IMR-90 (cell line): ENCODE measurements around the gene IL11. TPM values are rescaled to one million over a fixed set of nuclear protein-coding genes. Genes with fewer than 3 reads are reported as not detected.

ENCODE experiments used
- ATAC-seq: fragments of 200-7000 bp; cut with Tn5 transposase; 2 replicates; pipeline ENCODE4 v1.9.1; 2020; ENCODE audit warnings: low read depth, mild to moderate bottlenecking, moderate library complexity
- BruUV-seq: library from RNA; stranded (reverse); fragments of 400-500 nt; replicated peaks from 2 replicates; lab custom pipeline; 2021; lab: Mats Ljungman, UMichigan
- CTCF ChIA-PET: fragments of 300-600 bp; formaldehyde crosslinking; extraction: SDS; loops from one replicate; lab custom pipeline; 2021; ENCODE audit warnings: antibody characterized with exemption; lab: Yijun Ruan, JAX
- POLR2A ChIA-PET: fragments of 300-600 bp; sonication (Branson Sonifier 250); formaldehyde crosslinking; loops from one replicate; lab custom pipeline; 2022; ENCODE audit warnings: antibody characterized with exemption; ENCODE audit not compliant: unreplicated experiment; lab: Charles Lee
- DNase-seq: peaks from one replicate; pipeline ENCODE4 v3.0.0; 2013
- H2AFZ ChIP-seq: replicated peaks from 2 replicates; pipeline ENCODE3; 2013; ENCODE audit warnings: low read length, mild to moderate bottlenecking; ENCODE audit not compliant: poor library complexity
- H2AK5ac ChIP-seq: 2 replicates; pipeline ENCODE4 v1.6.1; 2013; ENCODE audit warnings: low read depth, low read length, inconsistent platforms
- H2AK9ac ChIP-seq: replicated peaks from 2 replicates; pipeline ENCODE3; 2013; ENCODE audit warnings: mild to moderate bottlenecking, low read depth, low read length, moderate library complexity; ENCODE audit not compliant: poor library complexity
- H2BK120ac ChIP-seq: 2 replicates; pipeline ENCODE4 v1.6.1; 2013; ENCODE audit warnings: low read depth, low read length, inconsistent platforms
- H2BK15ac ChIP-seq: 3 replicates; pipeline ENCODE4 v1.6.1; 2013; ENCODE audit warnings: low read depth, low read length, inconsistent platforms
- H2BK20ac ChIP-seq: 2 replicates; pipeline ENCODE4 v1.6.1; 2013; ENCODE audit warnings: low read depth, mild to moderate bottlenecking, inconsistent platforms, low read length, moderate library complexity
- H2BK5ac ChIP-seq: 2 replicates; pipeline ENCODE4 v1.6.1; 2013; ENCODE audit warnings: mild to moderate bottlenecking, low read depth, low read length, inconsistent platforms; ENCODE audit not compliant: poor library complexity, severe bottlenecking
- H3K14ac ChIP-seq: replicated peaks from 2 replicates; pipeline ENCODE4 v1.6.1; 2013; ENCODE audit warnings: low read depth, low read length, inconsistent platforms
- H3K18ac ChIP-seq: 2 replicates; pipeline ENCODE4 v1.6.1; 2013; ENCODE audit warnings: low read depth, low read length, control low read depth
- H3K23ac ChIP-seq: 2 replicates; pipeline ENCODE4 v1.6.1; 2013; ENCODE audit warnings: low read depth, low read length, inconsistent platforms
- H3K27ac ChIP-seq: 2 replicates; pipeline ENCODE4 v1.5.1; 2013; ENCODE audit warnings: mild to moderate bottlenecking, control low read depth, low read length; ENCODE audit not compliant: insufficient read depth
- H3K27me3 ChIP-seq: 2 replicates; pipeline ENCODE4 v1.6.1; 2013; ENCODE audit warnings: low read length; ENCODE audit not compliant: control insufficient read depth, insufficient read depth
- H3K36me3 ChIP-seq: 2 replicates; pipeline ENCODE4 v1.6.1; 2013; ENCODE audit warnings: low read length, mixed read lengths; ENCODE audit not compliant: control insufficient read depth, insufficient read depth
- H3K4ac ChIP-seq: 2 replicates; pipeline ENCODE4 v1.6.1; 2013; ENCODE audit warnings: low read depth, low read length, inconsistent platforms
- H3K4me1 ChIP-seq: 2 replicates; pipeline ENCODE4 v1.6.1; 2013; ENCODE audit warnings: low read length, mixed read lengths; ENCODE audit not compliant: control insufficient read depth, insufficient read depth
- H3K4me2 ChIP-seq: 2 replicates; pipeline ENCODE4 v1.6.1; 2013; ENCODE audit warnings: low read depth, mild to moderate bottlenecking, control low read depth, low read length, moderate library complexity
- H3K4me3 ChIP-seq: 2 replicates; pipeline ENCODE4 v1.5.1; 2013; ENCODE audit warnings: low read depth, mild to moderate bottlenecking, control low read depth, low read length, moderate library complexity; ENCODE audit not compliant: insufficient read depth
- H3K56ac ChIP-seq: 2 replicates; pipeline ENCODE4 v1.6.1; 2013; ENCODE audit warnings: low read length, inconsistent platforms; ENCODE audit not compliant: insufficient read depth; ENCODE audit errors: extremely low read depth
- H3K79me1 ChIP-seq, 2 experiments: 2 replicates each; pipeline ENCODE4 v1.6.1; 2013; ENCODE audit warnings: low read length in 2 of 2, inconsistent platforms in 1 of 2, low read depth in 1 of 2
- H3K9ac ChIP-seq: 2 replicates; pipeline ENCODE4 v1.6.1; 2013; ENCODE audit warnings: low read depth, low read length, control low read depth
- H3K9me1 ChIP-seq: 2 replicates; pipeline ENCODE4 v1.6.1; 2013; ENCODE audit warnings: low read length, inconsistent platforms; ENCODE audit not compliant: insufficient read depth
- H3K9me3 ChIP-seq: 2 replicates; pipeline ENCODE4 v1.6.1; 2013; ENCODE audit warnings: low read length; ENCODE audit not compliant: control insufficient read depth, insufficient read depth
- H4K20me1 ChIP-seq: 2 replicates; pipeline ENCODE4 v1.6.1; 2013; ENCODE audit warnings: low read length, inconsistent platforms; ENCODE audit not compliant: insufficient read depth
- H4K5ac ChIP-seq: 2 replicates; pipeline ENCODE4 v1.6.1; 2013; ENCODE audit warnings: mild to moderate bottlenecking, low read depth, low read length, control low read depth
- H4K8ac ChIP-seq, 2 experiments: 2 replicates each; pipeline ENCODE4 v1.6.1; 2013; ENCODE audit warnings: low read depth in 2 of 2, low read length in 2 of 2, control low read depth in 1 of 2, inconsistent platforms in 1 of 2
- H4K91ac ChIP-seq: 2 replicates; pipeline ENCODE4 v1.6.1; 2013; ENCODE audit warnings: low read depth, low read length, inconsistent platforms; ENCODE audit not compliant: insufficient read depth
- BHLHE40 ChIP-seq: fragments of 150-350 bp; IDR thresholded peaks from 2 replicates; pipeline ENCODE4 v1.6.1; 2016; ENCODE audit warnings: mild to moderate bottlenecking, low read depth, low read length
- CEBPB ChIP-seq: IDR thresholded peaks from 2 replicates; pipeline ENCODE4 v1.6.1; 2012; ENCODE audit warnings: low read depth, low read length, improper control_type of control experiment
- CHD1 ChIP-seq: IDR thresholded peaks from 2 replicates; pipeline ENCODE4 v1.6.1; 2012; ENCODE audit warnings: low read depth, low read length, improper control_type of control experiment
- FOS ChIP-seq: fragments of 150-350 bp; IDR thresholded peaks from 2 replicates; pipeline ENCODE4 v1.6.1; 2016; ENCODE audit warnings: low read depth, low read length
- MAFK ChIP-seq: IDR thresholded peaks from 2 replicates; pipeline ENCODE4 v1.6.1; 2012; ENCODE audit warnings: low read depth, low read length, improper control_type of control experiment
- MXI1 ChIP-seq: IDR thresholded peaks from 2 replicates; pipeline ENCODE4 v1.6.1; 2012; ENCODE audit warnings: low read depth, mild to moderate bottlenecking, low read length, moderate library complexity, borderline replicate concordance
- NFE2L2 ChIP-seq: fragments of 150-350 bp; IDR thresholded peaks from 2 replicates; pipeline ENCODE4 v1.6.1; 2016; ENCODE audit warnings: low read depth, mild to moderate bottlenecking, low read length
- POLR2A ChIP-seq: IDR thresholded peaks from 2 replicates; pipeline ENCODE4 v1.6.1; 2012; ENCODE audit warnings: mild to moderate bottlenecking, low read depth, low read length
- RAD21 ChIP-seq: IDR thresholded peaks from 2 replicates; pipeline ENCODE4 v1.6.1; 2012; ENCODE audit warnings: low read length, improper control_type of control experiment
- RCOR1 ChIP-seq: IDR thresholded peaks from 2 replicates; pipeline ENCODE4 v1.6.1; 2012; ENCODE audit warnings: mild to moderate bottlenecking, low read length, improper control_type of control experiment; ENCODE audit not compliant: insufficient replicate concordance
- RFX5 ChIP-seq: IDR thresholded peaks from 2 replicates; pipeline ENCODE4 v1.8.0; 2012; ENCODE audit warnings: low read depth, mild to moderate bottlenecking, low read length, moderate library complexity
- SMC3 ChIP-seq: fragments of 150-350 bp; IDR thresholded peaks from 2 replicates; pipeline ENCODE4 v1.6.1; 2016; ENCODE audit warnings: low read depth, mild to moderate bottlenecking, antibody characterized with exemption, low read length, moderate library complexity
- WGBS, 2 experiments: methylation state at CpG; one replicate each; pipeline versions ENCODE4 v1.1.5 to v1.1.7; 2013; ENCODE audit warnings: missing lambda C conversion rate in 2 of 2; ENCODE audit not compliant: insufficient read length in 1 of 2; ENCODE audit errors: extremely low coverage in 2 of 2; 5-methylcytosine and 5-hydroxymethylcytosine counted together
- dilution Hi-C: fragments of 300-500 bp; cut with HindIII; formaldehyde crosslinking; loops from one replicate; pipeline ENCODE4 v1.14.3; 2018; ENCODE audit warnings: low sequenced_read_pairs; ENCODE audit not compliant: unreplicated experiment
- in situ Hi-C: fragments of 300-500 bp; cut with MboI; formaldehyde crosslinking; loops from 3 replicates; pipeline ENCODE4 v1.14.3; 2019; ENCODE audit warnings: low sequenced_read_pairs, inconsistent platforms, mixed read lengths
- intact Hi-C: fragments of 100-400 bp; cut with micrococcal nuclease; formaldehyde crosslinking; loops from 2 replicates; pipeline ENCODE4 v1.10.0; 2022
- polyA plus RNA-seq, 3 experiments: library from polyadenylated mRNA; depleted of rRNA; stranded (reverse); fragments of >200 nt; gene quantifications; 2 replicates each; pipeline ENCODE4 v1.2.3, GENCODE V29; 2012; ENCODE audit warnings: low replicate concordance in 1 of 3
- total RNA-seq: library from RNA; depleted of rRNA; stranded (reverse); fragments of >200 nt; gene quantifications from 2 replicates; pipeline ENCODE4 v1.2.3, GENCODE V29; 2012
- TF ChIP-seq, protein P1 (sequence below): conservative IDR thresholded peaks from 2 replicates; pipeline ENCODE4 v1.5.1; 2012; ENCODE audit warnings: mild to moderate bottlenecking, low read depth, low read length, improper control_type of control experiment
- TF ChIP-seq, protein P2 (sequence below): fragments of 150-350 bp; IDR thresholded peaks from 2 replicates; pipeline ENCODE4 v1.6.1; 2016; ENCODE audit warnings: low read depth, mild to moderate bottlenecking, low read length, moderate library complexity, borderline replicate concordance

IL11 gene
- total and polyA plus RNA-seq, 2 of the 4 experiments (the other 2 are of a cell fraction): 14.3 to 33.6 TPM

DNA sequence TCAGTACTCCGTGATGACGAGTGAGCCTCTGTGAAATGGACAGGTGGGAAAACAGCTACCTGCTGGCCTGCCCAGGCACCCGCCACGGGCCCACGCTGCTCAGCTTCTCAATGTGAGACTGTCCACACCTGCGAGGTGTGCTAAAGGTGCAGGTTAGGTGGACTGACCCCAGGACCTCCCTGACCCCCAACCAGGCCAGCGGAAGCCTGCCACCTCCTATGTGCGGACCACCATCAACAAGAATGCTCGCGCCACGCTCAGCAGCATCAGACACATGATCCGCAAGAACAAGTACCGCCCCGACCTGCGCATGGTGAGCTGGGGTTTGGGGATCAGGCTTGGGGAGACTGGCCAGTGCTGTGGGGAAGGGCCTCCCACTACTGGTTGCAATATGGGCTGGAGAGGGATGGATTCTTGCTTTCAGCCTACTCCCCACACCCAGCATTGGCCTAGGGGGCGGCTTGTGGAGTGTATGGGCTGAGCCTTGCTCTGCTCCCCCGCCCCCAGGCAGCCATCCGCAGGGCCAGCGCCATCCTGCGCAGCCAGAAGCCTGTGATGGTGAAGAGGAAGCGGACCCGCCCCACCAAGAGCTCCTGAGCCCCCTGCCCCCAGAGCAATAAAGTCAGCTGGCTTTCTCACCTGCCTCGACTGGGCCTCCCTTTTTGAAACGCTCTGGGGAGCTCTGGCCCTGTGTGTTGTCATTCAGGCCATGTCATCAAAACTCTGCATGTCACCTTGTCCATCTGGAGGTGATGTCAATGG, 17.7 kb upstream of the IL11 start:
- Histone ChIP-seq H4K91ac (no peak overlapping the region), H2BK120ac (no peak overlapping the region), H4K8ac (no peak overlapping the region), H3K56ac (no peak overlapping the region), H4K5ac (no peak overlapping the region), H3K14ac (peak overlapping the region; percentile 73; the same call in 1 of the 2 replicates), H2BK15ac (no peak overlapping the region), H3K18ac (no peak overlapping the region), H3K4ac (no peak overlapping the region), H2AK9ac (peak overlapping the region; percentile 48), H3K27me3 (no peaks in the 10 kb centered on the region), H3K27ac (peak overlapping the region; percentile 12; the same call in 1 of the 2 replicates), H2BK20ac (no peak overlapping the region), H4K20me1 (peaks cover 70% of the 10 kb centered on the region), H2BK5ac (no peak overlapping the region), H3K4me2 (peak overlapping the region; percentile 96), H3K4me3 (peak overlapping the region; percentile 74), H3K79me1 (peaks cover 30 to 73% of the 10 kb centered on the region in 2 experiments), H2AFZ (no peak overlapping the region), H3K36me3 (peaks cover 48% of the 10 kb centered on the region), H3K4me1 (peaks cover 50% of the 10 kb centered on the region), H3K9me1 (peaks cover 34% of the 10 kb centered on the region), H3K23ac (peak overlapping the region; percentile 72), H2AK5ac (0 out of 2 replicates have a peak overlapping the region, but pooled peaks have one; percentile 17), H3K9ac (peak overlapping the region; percentile 91), H3K9me3 (no peaks in the 10 kb centered on the region)
- no TSS peak for BruUV-seq
- dilution Hi-C loops: no loop called here
- no peak for DNase-seq
- no peak for ATAC-seq
- intact Hi-C loops: loop anchor here (5.0 kb wide), 2 partner anchors 86 to 106 kb away; partner anchors contain the start of genes BRSK1 and HSPBP1
- WGBS, 2 experiments: 91% methylated on average over 5 of the region's 24 CpGs; no CpG with 5 or more reads in 1 of the 2 experiments
- CTCF ChIA-PET: no interaction called here
- POLR2A ChIA-PET: interaction anchor here (0.7 kb wide), 1 partner anchor 19 kb away, joined by 3 read pairs; no protein-coding TSS in a partner anchor
- in situ Hi-C loops: loop anchor here (10.0 kb wide), 1 partner anchor 93 kb away; no protein-coding TSS in a partner anchor
- no peak for TF ChIP-seq RCOR1
- TF ChIP-seq BHLHE40: no peak
- TF ChIP-seq FOS: no peak
- no peak; the same call in 1 of the 2 replicates for TF ChIP-seq POLR2A
- TF ChIP-seq MXI1: no peak
- no peak for TF ChIP-seq MAFK
- TF ChIP-seq CHD1: no peak
- TF ChIP-seq SMC3: no peak
- no peak for TF ChIP-seq NFE2L2
- TF ChIP-seq, protein P1, sequence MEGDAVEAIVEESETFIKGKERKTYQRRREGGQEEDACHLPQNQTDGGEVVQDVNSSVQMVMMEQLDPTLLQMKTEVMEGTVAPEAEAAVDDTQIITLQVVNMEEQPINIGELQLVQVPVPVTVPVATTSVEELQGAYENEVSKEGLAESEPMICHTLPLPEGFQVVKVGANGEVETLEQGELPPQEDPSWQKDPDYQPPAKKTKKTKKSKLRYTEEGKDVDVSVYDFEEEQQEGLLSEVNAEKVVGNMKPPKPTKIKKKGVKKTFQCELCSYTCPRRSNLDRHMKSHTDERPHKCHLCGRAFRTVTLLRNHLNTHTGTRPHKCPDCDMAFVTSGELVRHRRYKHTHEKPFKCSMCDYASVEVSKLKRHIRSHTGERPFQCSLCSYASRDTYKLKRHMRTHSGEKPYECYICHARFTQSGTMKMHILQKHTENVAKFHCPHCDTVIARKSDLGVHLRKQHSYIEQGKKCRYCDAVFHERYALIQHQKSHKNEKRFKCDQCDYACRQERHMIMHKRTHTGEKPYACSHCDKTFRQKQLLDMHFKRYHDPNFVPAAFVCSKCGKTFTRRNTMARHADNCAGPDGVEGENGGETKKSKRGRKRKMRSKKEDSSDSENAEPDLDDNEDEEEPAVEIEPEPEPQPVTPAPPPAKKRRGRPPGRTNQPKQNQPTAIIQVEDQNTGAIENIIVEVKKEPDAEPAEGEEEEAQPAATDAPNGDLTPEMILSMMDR: no peak
- no peak for TF ChIP-seq CEBPB
- no peak for TF ChIP-seq RFX5
- TF ChIP-seq, protein P2, sequence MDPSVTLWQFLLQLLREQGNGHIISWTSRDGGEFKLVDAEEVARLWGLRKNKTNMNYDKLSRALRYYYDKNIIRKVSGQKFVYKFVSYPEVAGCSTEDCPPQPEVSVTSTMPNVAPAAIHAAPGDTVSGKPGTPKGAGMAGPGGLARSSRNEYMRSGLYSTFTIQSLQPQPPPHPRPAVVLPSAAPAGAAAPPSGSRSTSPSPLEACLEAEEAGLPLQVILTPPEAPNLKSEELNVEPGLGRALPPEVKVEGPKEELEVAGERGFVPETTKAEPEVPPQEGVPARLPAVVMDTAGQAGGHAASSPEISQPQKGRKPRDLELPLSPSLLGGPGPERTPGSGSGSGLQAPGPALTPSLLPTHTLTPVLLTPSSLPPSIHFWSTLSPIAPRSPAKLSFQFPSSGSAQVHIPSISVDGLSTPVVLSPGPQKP: no peak
- TF ChIP-seq RAD21: no peak
